ENCODE results near the gene COQ9.

GRCh38 chr16:57427307-57427706 is 20.0 kb upstream of the COQ9 start:
- no peak for TF ChIP-seq OSR1 (CRISPR knock-in tag; IDR thresholded peaks at IDR 0.05)
- no peak for TF ChIP-seq RARB (CRISPR knock-in tag; IDR thresholded peaks at IDR 0.05)
- no peak for TF ChIP-seq SNAI2 (CRISPR knock-in tag; IDR thresholded peaks at IDR 0.05)
- TF ChIP-seq POU6F1 (CRISPR knock-in tag; IDR thresholded peaks at IDR 0.05; ENCODE audit: borderline replicate concordance, low read depth): no peak
- TF ChIP-seq, protein P1, sequence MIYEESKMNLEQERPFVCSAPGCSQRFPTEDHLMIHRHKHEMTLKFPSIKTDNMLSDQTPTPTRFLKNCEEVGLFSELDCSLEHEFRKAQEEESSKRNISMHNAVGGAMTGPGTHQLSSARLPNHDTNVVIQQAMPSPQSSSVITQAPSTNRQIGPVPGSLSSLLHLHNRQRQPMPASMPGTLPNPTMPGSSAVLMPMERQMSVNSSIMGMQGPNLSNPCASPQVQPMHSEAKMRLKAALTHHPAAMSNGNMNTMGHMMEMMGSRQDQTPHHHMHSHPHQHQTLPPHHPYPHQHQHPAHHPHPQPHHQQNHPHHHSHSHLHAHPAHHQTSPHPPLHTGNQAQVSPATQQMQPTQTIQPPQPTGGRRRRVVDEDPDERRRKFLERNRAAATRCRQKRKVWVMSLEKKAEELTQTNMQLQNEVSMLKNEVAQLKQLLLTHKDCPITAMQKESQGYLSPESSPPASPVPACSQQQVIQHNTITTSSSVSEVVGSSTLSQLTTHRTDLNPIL (CRISPR knock-in tag; IDR thresholded peaks at IDR 0.05; ENCODE audit: low read depth): no peak
- TF ChIP-seq ZNF70 (CRISPR knock-in tag; IDR thresholded peaks at IDR 0.05): no peak
- no peak for TF ChIP-seq ZFP30 (CRISPR knock-in tag; IDR thresholded peaks at IDR 0.05)
- TF ChIP-seq PATZ1 (CRISPR knock-in tag; IDR thresholded peaks at IDR 0.05; ENCODE audit: borderline replicate concordance): no peak

Data from SK-N-SH treated with all-trans-retinoic acid at 6 μM for 48 hours (cell line).